Skin epidermis (tissue), 12 donors: Measurements from ENCODE around the gene ARHGEF19.

Source experiments
- H3K27ac ChIP-seq, 21 experiments: fragments of 200-600 bp; sonication (generic) in 11 of 21; one replicate each; pipeline ENCODE4 v1.5.0; 2020; ENCODE audit warnings: mild to moderate bottlenecking in 3 of 21, inconsistent platforms in 2 of 21, moderate library complexity in 2 of 21
- H3K4me3 ChIP-seq, 7 experiments: fragments of 200-600 bp; sonication (generic) in 2 of 7; one replicate each; pipeline ENCODE4 v1.5.0; 2020; ENCODE audit warnings: inconsistent platforms in 2 of 7, mild to moderate bottlenecking in 2 of 7, moderate library complexity in 1 of 7

ARHGEF19 gene

DNA sequence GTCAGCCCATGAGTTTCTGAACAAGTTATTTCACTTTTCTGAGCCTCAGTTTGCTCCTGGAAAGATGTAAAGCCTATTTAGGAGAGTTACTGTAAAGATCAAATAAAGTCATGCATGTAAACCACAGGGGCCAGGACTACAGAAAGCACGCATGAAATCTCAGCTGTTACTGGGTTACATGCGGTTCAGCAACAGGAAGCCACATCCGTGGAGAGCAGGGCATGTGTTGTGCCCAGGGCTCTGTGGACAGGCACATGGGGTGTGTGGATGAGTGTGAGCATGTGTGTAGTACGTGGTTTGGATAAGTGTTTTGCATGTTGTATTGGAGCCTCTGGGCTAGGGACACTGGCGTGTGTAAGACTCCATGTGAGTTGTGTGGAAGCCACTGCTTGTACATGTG, 54.4 kb downstream of the ARHGEF19 start:
- Histone ChIP-seq H3K4me3 (no peak overlapping the region), H3K27ac (peak overlapping the region in 11 of 21 experiments; percentile 1 to 96 (median 43))

DNA sequence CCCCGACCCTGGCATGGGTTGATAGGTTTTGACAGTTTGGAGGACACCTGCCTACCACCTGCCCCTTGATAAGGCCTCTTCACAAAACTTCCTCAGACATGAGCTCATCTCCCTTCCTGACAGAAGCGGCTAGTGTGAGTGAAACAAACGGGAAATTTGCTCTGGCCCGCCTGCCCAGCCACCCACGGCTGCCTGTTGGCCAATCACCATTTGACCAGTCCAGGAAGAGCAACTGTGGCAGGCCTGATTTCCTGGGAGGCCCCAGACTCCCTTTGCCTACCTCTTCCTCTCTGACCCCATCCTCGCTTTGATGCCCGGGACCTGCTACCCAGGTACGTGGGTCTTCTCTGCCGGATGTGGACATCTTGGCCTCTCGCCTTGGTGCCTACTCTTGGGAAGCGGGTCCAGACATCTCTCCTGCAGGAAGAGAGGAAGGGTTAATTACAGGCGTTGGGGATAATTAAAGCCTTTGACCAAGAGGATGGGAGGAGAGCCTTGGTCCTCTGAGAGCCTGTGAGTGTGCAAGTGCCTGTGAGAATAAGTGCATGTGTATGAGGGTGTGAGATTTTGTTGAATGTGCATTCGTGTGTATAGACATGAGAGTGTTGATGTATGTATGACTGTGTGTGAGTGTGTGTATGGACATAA, 55.5 kb downstream of the ARHGEF19 start:
- Histone ChIP-seq H3K4me3 (no peak overlapping the region), H3K27ac (peak overlapping the region in 9 of 21 experiments; percentile 41 to 96 (median 92))

DNA sequence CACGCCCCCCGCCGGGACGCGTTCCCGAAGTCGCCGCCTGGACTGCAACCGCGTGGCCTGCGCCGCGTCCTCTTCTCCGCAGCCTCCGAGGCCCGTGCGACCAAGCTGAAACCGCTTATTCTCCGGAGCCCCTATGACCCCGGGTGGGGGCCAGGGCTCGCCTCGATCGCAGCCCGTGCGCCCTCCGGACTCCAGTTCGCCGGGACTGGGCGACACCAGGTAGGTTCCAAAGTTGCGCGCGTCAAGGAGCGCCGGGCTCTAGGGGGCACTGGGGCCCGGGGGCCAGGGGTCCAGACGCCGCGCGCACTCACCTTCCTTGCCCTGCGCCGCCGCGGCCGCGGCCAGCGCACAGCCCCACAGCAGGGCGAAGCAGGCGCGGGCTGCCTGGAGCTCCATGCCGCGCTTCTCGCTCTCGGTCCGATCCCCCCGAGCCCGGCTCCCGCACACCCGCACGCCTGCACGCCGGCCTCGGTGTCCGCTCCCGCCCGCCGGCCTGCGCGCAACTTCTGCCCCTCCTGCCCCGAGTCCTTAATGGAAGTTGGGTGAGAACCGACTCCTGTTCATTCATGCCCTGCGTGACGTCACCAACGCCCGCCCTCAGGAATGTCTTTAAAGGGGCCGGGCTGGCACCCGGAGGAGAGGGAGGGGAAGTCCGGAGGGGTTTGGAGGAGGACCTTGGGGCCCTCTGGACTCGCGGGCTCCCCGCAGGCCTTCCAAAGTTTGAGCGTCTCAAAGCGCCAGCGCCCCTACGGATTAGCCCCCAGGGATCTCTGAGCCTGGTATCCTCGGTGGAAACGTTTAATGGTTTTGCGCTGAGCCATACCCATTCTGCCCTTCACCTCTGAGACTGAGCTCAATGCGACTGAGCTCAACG, 56.7 kb downstream of the ARHGEF19 start, which contains the start of gene EPHA2:
TSS of gene EPHA2 (minus strand) at position 533 of the 874 bp plus-strand sequence. CDS start at position 396, 137 bp downstream.
- H3K27ac ChIP-seq = peak within 1 kb of the TSS; percentile 18 to 96 (median 91)
- H3K4me3 ChIP-seq = peak within 1 kb of the TSS; percentile 68 to 83 (median 75)

DNA sequence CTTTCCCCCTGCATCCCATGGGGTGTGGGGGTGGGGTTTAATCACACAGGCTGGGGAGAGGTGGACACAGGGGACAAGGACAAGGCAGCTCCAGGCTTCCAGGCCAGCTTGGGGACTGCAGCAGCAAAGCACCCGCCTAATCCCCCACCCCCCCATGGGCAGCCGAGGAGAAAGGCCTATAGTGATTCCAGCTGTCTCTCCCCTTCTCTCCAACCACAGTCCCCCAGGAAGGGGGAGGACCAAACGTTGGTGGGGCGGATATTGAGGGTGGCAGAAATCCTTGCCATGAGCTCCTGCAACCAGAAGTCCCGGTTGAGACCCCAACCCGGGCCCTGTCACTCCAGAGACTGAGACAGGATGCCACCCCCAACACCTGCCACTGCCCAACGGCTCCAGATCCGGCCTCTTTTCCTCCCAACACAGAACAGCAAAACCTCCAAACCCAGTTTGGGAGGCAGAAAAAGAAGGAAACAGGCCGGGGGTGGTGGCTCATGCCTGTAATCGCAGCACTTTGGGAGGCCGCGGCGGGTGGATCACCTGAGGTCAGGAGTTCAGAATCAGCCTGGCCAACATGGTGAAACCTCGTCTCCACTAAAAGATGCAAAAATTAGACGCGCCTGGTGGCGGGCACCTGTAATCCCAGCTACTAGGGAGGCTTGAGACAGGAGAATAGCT, 58.3 kb downstream of the ARHGEF19 start:
- Histone ChIP-seq H3K4me3 (peak overlapping the region; percentile 68 to 83 (median 75)), H3K27ac (peak overlapping the region in 18 of 21 experiments; percentile 60 to 96 (median 91))

DNA sequence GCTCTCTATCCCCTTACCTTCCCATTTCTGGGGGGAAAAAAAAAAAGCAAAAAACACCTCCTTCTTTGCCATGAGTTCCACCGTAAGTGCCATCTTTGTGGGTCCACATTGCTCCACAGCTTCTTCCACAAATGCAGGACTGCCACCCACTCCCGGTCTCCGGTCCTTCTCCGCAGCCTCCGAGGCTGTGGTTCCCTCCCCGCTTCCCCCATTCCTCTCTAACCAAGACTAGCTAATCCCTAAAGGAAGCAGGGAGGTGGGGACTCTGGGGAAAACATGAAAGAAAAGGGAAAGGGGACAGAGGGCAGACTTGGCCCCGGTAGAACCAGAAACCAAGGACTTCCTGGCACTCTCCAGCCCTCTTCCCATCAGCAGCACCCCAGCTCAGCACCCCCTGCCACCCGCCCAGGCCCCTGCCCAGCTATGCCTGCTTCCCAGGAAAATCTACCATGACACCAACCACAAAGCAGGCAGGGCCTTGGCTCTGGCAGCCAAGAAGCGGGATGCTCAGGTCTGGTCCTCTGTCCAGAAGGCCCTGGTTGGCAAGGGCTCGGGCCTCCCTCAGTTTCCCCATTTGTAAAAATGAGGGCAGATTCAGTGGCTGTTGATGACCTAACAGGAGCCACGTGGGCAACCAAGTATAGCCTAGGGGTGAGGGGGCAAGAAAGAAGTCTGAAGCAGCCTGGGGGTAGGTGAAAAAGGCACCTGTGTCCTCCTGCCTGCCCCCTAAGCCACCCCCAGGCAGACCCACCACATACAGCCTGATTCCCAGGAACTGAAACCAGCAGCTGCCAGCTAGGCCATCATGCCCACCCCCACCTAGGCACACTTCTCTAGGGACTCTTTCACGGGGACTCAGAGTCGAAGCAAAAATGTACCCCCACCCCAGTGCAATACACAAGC, 59.1 kb downstream of the ARHGEF19 start:
- peak overlapping the region; percentile 68 to 83 (median 75) for H3K4me3 ChIP-seq
- peak overlapping the region in 18 of 21 experiments; percentile 22 to 96 (median 91) for H3K27ac ChIP-seq

DNA sequence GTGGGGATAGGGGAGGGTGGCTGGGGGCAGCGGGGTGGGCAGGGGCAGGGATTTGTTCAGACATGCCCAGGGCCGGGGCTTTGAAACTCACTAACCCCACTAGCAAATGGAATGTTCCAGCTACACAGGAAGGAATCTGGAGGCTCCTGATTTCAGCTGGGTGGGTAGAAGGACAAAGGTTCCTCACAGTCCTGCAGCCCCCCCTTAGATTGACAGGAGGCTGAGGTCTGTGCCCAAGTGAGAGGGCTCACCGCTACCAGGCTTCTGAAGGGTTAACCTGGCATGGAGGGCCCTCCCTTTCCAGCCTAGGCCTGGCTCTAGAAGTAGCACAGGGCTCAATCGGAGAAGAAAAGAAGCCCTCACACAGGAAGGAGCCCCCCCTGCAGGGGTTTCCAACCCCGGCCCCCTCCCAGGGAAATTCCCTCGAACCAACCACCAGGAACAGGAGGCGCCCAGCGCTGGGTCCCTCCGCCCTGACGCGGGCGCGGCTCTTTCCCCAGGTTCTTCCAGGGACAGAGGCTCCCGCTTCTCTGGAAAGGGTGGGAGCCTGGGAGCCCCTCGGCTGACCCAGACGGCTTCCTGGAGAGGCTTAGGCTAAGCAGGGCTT, 59.9 kb downstream of the ARHGEF19 start:
- Histone ChIP-seq H3K27ac (peak overlapping the region in 18 of 21 experiments; percentile 0 to 96 (median 91)), H3K4me3 (peak overlapping the region; percentile 68 to 83 (median 75))

DNA sequence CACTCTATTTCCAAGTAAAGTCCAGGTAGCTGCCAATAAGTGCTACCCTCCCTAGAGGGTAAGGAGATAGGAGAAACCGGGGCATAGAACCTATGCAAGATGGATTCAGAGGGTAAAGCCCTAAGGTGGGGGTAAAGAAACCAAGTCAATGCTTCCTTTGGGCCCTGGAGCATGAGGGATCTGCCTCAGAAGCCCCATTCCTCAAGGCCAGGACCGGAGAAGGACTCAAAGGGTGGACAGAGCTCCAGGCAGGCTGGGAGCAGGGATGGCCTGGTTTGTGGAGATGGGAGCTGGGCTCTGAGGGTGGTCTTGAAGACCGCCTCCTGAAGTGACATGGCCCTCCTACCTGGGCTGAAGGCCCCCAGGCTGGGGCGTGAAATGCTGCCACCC, 60.5 kb downstream of the ARHGEF19 start:
- H3K27ac ChIP-seq = peak overlapping the region in 14 of 21 experiments; percentile 0 to 96 (median 89)
- H3K4me3 ChIP-seq = peak overlapping the region in 2 of 7 experiments; percentile 75 to 83

DNA sequence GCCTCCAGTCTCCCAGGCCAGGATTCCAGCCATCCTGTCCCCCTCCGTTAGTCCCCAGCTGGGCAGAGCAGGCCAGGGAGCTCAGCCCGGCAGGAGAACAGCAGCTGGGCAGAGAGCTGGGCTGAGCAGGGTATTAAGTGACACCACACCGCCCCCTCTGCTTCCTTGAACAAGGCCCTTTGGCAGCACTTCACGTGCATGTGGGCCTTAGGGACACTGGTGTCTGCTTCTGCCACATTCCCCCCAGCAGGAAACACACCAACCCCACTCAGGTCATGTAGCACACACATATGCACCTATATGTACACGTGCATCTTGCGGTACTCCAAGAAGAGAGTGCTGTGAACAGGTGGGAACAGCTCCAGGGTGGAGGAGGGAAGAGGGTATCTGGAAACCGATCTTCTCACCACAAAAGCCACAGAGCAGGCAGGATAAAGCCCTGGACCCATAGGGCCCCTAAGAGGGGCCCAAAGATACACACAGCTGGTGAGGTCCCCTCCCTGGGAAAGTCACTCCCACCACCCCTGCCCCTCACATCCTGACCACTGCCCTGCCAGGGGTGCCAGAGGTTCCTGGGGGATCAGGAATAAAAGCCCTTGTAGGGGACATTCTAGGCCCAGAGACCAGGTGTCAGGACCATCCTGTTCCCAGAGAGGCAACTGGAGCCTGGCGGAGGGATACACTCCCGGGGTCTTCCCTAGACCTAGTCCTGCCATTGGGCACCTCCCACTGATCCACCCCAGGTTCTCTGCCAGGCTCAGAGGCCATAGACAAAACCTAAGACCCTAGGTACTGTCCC, 61.1 kb downstream of the ARHGEF19 start:
- H3K27ac ChIP-seq = peak overlapping the region in 10 of 21 experiments; percentile 8 to 96 (median 92)
- peak overlapping the region in 1 of 7 experiments; percentile 83 for H3K4me3 ChIP-seq

DNA sequence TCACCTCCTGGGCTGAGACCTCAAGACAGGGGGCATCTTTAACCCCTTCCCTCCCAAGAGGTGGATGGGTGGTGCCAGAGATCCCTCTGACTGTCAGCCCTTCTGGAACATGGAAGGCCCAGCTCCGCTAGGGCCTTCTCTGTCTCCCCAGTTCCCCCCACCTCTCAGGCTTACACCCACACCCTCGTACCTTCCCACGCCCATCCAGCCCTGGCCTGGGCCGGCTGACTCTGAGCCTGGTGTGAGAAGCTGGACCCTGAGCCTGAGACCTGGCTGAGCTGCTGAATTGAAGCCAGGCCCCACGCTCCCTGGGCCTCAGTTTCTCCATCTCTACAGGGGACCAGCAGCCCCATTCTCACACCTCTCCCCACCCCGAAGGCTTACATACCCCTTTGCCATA, 61.9 kb downstream of the ARHGEF19 start:
- Histone ChIP-seq H3K4me3 (no peak overlapping the region), H3K27ac (peak overlapping the region in 6 of 21 experiments; percentile 10 to 96 (median 56))

DNA sequence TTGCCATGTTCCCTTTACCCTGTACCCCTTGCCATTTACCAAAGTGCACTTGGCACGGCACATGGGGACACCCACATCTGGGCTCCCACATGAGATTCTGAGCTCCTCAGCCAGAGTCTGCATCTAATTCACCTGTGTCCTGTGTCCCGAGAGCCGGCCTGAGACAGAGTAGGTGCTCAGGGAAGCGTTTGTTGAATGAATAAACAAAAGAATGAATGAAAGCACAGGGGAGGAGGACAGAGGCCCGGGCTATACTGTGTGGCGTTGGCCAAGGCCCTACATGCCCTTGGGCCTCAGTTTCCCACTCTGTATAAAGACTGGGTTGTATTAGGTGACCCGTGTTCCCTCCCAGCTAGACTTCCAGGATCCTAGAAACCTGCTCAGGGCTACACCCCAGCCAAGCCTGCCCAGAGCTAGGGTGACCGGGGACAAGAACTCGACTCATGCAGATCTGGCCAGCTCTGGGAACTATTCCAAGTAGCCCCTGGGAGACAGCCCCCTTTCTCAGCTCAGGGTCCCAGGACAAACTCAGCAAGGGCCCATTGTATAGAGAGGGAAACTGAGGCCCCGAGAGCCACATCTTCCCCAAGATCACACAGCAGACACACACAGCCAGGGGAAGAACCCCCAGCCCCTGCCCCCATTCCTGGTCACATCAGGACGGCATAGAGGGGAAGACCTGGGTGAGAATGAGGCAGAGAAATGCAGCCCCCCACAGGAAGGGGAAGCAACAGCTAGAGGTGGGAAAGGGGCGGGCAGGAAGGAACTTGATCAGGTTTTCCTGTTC, 62.6 kb downstream of the ARHGEF19 start:
- H3K27ac ChIP-seq = peak overlapping the region in 2 of 21 experiments; percentile 19 to 96
- no peak overlapping the region for H3K4me3 ChIP-seq

DNA sequence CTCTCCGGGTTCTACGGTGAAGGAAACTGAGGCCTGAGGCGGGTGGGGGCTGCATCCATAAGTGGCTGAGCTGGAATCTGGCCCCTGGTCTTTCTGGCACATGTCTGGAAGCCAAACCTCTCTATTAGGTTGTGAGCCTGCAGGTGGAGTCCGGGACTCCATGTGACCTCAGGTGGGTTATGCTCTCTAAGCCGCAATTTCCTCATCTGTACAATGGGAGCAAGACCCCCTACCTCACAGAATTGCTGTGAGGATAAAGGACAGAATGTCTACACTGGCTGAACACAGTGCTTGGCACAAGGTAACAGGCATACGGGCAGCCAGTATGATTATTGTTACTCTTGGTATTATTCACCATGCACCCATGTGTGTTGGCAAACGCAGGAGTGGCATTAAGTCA, 63.3 kb downstream of the ARHGEF19 start:
- Histone ChIP-seq H3K4me3 (no peak overlapping the region), H3K27ac (no peak overlapping the region)

DNA sequence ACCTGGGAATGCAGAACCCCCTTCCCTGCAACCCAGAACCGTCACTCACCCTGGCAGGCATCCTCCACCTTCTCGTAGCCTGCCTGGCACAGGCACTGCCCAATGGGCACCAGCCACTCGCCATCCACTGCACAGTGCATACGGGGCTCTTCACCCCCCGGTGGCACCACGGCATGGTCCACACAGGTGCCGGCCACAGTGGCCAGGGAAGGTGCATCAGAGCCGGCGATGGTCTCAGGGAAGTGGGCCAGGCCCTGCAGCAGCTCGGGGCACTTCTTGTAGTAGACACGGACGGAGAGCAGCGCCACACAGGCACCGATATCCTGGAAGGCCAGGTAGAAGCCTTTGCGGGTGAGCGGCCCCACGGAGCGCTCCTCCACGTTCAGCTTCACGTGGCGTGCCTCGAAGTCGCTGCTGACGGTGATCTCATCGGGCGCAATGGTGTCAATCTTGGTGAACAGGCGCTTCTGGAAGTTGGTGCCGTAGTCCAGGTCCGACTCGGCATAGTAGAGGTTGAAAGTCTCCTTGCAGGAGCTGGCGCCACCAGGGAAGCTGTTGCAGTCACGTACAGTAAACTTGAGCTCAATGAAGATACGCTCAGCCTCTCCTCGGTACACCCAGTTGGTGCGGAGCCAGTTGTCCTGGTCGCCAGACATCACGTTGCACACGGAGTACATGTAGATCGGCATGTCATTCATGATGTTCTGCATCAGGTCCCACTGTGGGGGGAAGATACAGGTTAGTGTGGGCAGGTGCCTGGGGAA, 63.9 kb downstream of the ARHGEF19 start:
- Histone ChIP-seq H3K27ac (no peak overlapping the region), H3K4me3 (no peak overlapping the region)
